Uterus (tissue), 4 donors: ENCODE measurements around the gene MYNN. TPM values are rescaled to one million over a fixed set of nuclear protein-coding genes. Genes with fewer than 3 reads are reported as not detected.

Experiments
- DNase-seq, 2 donors: peaks; one replicate each; pipeline ENCODE4 v3.0.0-alpha.2; 2019 to 2020
- H3K27ac ChIP-seq, 2 donors: fragments of 200-600 bp; sonication (generic); 1 replicate in 1 of 2; 2 replicates in 1 of 2; pipeline ENCODE4 v1.5.1; 2016 to 2018
- H3K27me3 ChIP-seq, 2 donors: fragments of 200-600 bp; sonication (generic); one replicate each; pipeline ENCODE4 v1.5.1; 2018 to 2019; ENCODE audit warnings: control low read depth in 1 of 2
- H3K36me3 ChIP-seq, 2 donors: fragments of 200-600 bp; sonication (generic); one replicate each; pipeline ENCODE4 v1.5.1; 2019; ENCODE audit warnings: control low read depth in 1 of 2
- H3K4me1 ChIP-seq, 2 donors: fragments of 200-600 bp; sonication (generic); one replicate each; pipeline ENCODE4 v1.5.1; 2018 to 2019; ENCODE audit warnings: control low read depth in 1 of 2
- H3K4me3 ChIP-seq, 2 donors: fragments of 200-600 bp; sonication (generic); 1 replicate in 1 of 2; 2 replicates in 1 of 2; pipeline ENCODE4 v1.5.1; 2018 to 2019; ENCODE audit warnings: mild to moderate bottlenecking in 1 of 2
- H3K9me3 ChIP-seq, 2 donors: fragments of 200-600 bp; sonication (generic); one replicate each; pipeline ENCODE4 v1.5.1; 2019; ENCODE audit warnings: control low read depth in 1 of 2
- POLR2A ChIP-seq, 2 donors: fragments of 450-650 bp; IDR thresholded peaks; one replicate each; pipeline ENCODE4 v1.6.1; 2016; ENCODE audit warnings: antibody characterized with exemption in 2 of 2, mild to moderate bottlenecking in 1 of 2, moderate library complexity in 1 of 2
- intact Hi-C: fragments of 100-400 bp; cut with DNase I; formaldehyde crosslinking; loops from one replicate; pipeline ENCODE4 v1.15.1; 2023; ENCODE audit warnings: low total_unique reads
- total RNA-seq, 4 donors: library from RNA; depleted of rRNA in 3 of 4; stranded (reverse); fragments of >200 nt in 3 of 4; gene quantifications; one replicate each; pipeline versions ENCODE4 v1.1.0 to v1.2.4, GENCODE V29; 2014 to 2023
- TF ChIP-seq, protein P1 (sequence below), 4 experiments: fragments of 200-600 bp in 2 of 4; fragments of 450-650 bp in 2 of 4; sonication (generic) in 2 of 4; IDR thresholded peaks; one replicate each; pipeline ENCODE4 v1.5.1; 2016 to 2019; ENCODE audit warnings: antibody characterized with exemption in 4 of 4, mild to moderate bottlenecking in 2 of 4, moderate library complexity in 1 of 4
- donor health status: DM: yes; HTN: yes; CAD: no.

The MYNN gene
- total RNA-seq, 4 donors from 2014 or later, result 17.2 to 55.9 (median 23.0) TPM

DNA sequence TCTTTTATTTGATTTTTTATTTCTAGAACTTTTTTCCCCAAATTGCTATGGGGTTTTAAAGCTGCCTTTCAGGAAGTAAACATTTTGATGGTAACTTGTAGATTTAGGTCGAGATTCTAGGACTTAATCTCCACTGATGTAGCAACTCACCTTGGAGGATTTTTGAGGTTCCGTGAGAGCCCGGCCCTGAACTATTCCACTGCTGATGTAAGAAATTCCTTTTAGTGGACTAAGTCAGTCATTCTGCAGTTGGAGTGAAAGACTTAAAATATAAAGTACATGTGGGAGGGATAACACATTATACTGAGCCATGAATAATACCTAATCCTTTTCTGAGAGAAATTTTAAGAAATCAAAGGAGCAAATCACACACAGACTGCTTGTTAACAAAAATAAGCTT, 52.1 kb downstream of the MYNN start:
- H3K27ac ChIP-seq, result no peak overlapping the region
- no peaks in the 10 kb centered on the region for H3K36me3 ChIP-seq
- no peaks in the 10 kb centered on the region for H3K27me3 ChIP-seq
- no peaks in the 10 kb centered on the region for H3K4me1 ChIP-seq
- no peak overlapping the region for H3K4me3 ChIP-seq
- no peaks in the 10 kb centered on the region for H3K9me3 ChIP-seq
- DNase-seq, result no peak
- no peak for TF ChIP-seq POLR2A (IDR thresholded peaks at IDR 0.05)
- TF ChIP-seq, protein P1, sequence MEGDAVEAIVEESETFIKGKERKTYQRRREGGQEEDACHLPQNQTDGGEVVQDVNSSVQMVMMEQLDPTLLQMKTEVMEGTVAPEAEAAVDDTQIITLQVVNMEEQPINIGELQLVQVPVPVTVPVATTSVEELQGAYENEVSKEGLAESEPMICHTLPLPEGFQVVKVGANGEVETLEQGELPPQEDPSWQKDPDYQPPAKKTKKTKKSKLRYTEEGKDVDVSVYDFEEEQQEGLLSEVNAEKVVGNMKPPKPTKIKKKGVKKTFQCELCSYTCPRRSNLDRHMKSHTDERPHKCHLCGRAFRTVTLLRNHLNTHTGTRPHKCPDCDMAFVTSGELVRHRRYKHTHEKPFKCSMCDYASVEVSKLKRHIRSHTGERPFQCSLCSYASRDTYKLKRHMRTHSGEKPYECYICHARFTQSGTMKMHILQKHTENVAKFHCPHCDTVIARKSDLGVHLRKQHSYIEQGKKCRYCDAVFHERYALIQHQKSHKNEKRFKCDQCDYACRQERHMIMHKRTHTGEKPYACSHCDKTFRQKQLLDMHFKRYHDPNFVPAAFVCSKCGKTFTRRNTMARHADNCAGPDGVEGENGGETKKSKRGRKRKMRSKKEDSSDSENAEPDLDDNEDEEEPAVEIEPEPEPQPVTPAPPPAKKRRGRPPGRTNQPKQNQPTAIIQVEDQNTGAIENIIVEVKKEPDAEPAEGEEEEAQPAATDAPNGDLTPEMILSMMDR (IDR thresholded peaks at IDR 0.05), result no peak
- intact Hi-C loops, result no loop called here

GRCh38 chr3:169827712-169828111, 54.5 kb downstream of the MYNN start:
- intact Hi-C loops, result no loop called here
- Histone ChIP-seq H3K27ac (no peak overlapping the region), H3K36me3 (no peaks in the 10 kb centered on the region), H3K27me3 (no peaks in the 10 kb centered on the region), H3K4me1 (no peaks in the 10 kb centered on the region), H3K4me3 (no peak overlapping the region), H3K9me3 (no peaks in the 10 kb centered on the region)
- TF ChIP-seq POLR2A (IDR thresholded peaks at IDR 0.05), result no peak
- TF ChIP-seq, protein P1 (IDR thresholded peaks at IDR 0.05), result no peak
- no peak for DNase-seq

- no peak for DNase-seq
- TF ChIP-seq, protein P1 (IDR thresholded peaks at IDR 0.05), result no peak
- no peak for TF ChIP-seq POLR2A (IDR thresholded peaks at IDR 0.05)
- H3K4me1 ChIP-seq, result no peaks in the 10 kb centered on the region
- no peak overlapping the region for H3K27ac ChIP-seq
- no peaks in the 10 kb centered on the region for H3K36me3 ChIP-seq
- H3K4me3 ChIP-seq, result no peak overlapping the region
- intact Hi-C loops, result no loop called here
- H3K9me3 ChIP-seq, result no peaks in the 10 kb centered on the region
- H3K27me3 ChIP-seq, result no peaks in the 10 kb centered on the region
These were observed 62.3 kb downstream of the MYNN start for GRCh38 chr3:169835533-169835932.

DNA sequence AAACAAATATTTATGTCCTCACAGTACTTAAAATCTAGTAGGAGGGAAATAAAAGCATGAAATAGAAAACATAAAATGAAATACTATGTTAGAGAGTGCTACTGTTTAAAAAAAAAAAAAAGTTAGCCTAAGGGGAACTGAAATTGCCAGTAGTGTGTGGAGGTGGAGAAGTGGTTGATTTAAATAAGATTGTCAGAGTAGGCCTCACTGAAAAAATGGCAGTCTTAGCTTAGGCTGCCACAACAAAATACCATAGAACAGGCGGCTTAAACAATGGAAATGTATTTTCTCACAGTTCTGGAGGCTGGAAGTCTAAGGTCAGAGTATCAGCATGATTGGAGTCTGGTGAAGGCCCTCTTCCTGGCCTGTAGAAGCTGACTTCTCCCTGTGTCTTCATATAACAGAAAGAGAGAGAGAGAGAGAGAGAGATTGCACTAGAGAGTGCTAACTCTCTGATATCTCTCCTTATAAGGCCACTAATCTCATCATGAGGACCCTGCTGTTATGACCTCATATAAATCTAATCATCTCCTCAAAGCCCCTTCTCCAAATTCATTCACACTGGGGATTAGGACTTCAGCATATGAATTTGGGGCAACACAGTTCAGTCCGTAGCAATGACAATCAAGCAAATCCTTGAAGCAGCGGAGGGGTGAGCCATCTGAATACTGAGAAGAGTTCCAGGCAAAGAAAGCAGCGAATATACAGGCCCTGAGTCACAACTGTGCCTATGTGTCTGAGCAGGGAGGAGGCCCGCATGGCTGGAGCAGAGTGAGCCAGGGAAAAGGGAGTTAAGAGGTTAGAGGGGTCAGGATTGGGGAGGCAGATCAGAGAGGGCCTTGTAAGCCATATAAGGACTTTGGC, 63.1 kb downstream of the MYNN start:
- intact Hi-C loops, result no loop called here
- H3K9me3 ChIP-seq, result no peaks in the 10 kb centered on the region
- H3K36me3 ChIP-seq, result no peaks in the 10 kb centered on the region
- no peak overlapping the region for H3K27ac ChIP-seq
- no peaks in the 10 kb centered on the region for H3K27me3 ChIP-seq
- DNase-seq, result no peak
- TF ChIP-seq POLR2A (IDR thresholded peaks at IDR 0.05), result no peak
- TF ChIP-seq, protein P1 (IDR thresholded peaks at IDR 0.05), result no peak
- H3K4me3 ChIP-seq, result no peak overlapping the region
- H3K4me1 ChIP-seq, result no peaks in the 10 kb centered on the region

DNA sequence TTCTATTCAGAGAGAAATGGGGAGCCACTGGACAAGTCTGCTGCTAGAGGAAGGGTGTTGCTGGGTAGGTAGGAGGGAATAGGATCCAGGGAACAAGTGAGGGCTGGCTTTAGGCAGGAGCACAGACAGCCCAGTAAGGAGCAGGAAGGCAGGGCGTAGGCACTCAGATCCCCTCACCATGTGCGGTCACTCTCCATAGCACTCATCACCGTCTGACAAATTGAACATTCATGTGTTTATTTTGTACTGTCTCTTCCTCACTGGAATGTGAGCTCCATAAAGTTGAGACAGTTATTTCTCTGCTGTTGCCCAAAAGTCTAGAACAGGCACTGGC, 63.7 kb downstream of the MYNN start:
- Histone ChIP-seq H3K36me3 (no peaks in the 10 kb centered on the region), H3K27me3 (no peaks in the 10 kb centered on the region), H3K27ac (no peak overlapping the region), H3K4me3 (no peak overlapping the region), H3K9me3 (no peaks in the 10 kb centered on the region), H3K4me1 (no peaks in the 10 kb centered on the region)
- TF ChIP-seq, protein P1 (IDR thresholded peaks at IDR 0.05), result no peak
- no peak for TF ChIP-seq POLR2A (IDR thresholded peaks at IDR 0.05)
- no peak for DNase-seq
- intact Hi-C loops, result no loop called here
